ENCODE data around the gene LAMP5. TPM values are rescaled to one million over a fixed set of nuclear protein-coding genes. Genes with fewer than 3 reads are reported as not detected.

LAMP5 gene, protein sequence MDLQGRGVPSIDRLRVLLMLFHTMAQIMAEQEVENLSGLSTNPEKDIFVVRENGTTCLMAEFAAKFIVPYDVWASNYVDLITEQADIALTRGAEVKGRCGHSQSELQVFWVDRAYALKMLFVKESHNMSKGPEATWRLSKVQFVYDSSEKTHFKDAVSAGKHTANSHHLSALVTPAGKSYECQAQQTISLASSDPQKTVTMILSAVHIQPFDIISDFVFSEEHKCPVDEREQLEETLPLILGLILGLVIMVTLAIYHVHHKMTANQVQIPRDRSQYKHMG
- total RNA-seq: 1 to 10 TPM in 1 of 4 donors, under 1 TPM in 1, not detected in 2; 0.45 to 1.1 TPM

DNA sequence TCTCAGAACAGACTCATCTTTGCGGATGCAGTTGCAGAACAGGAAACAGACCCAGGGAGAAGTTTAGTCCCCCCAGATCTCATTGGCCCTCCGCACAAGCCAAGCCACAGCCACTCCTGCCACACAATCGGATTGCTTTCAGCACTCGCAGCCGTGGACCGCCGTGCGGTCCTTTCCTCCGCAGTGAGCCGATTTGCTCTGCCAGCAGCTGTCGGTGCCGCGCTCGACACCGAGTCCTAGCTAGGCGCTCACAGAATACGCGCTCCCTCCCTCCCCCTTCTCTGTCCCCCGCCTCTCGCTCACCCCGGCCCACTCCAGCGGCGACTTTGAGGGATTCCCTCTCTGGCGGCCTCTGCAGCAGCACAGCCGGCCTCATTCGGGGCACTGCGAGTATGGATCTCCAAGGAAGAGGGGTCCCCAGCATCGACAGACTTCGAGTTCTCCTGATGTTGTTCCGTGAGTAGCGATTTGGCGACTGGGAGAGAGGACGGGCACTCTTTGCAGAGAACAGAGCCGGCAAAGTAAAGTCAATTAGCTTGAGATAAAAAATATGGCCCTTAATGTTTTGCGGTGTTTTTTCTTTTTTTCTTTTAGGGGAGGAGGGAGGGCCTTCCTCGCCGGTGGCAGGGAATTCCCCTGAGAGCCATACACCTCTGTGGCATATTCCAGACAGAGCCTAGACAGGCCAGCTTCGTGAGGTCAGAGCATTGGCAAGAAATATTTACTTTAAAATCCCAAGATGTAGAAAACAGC is at the start of gene LAMP5:
TSS of gene LAMP5 (plus strand) at position 130 of the 753 bp plus-strand sequence. CDS start at position 393, 263 bp downstream.
- no peaks in the 10 kb centered on the region for H3K9me3 ChIP-seq
- H3K4me3 ChIP-seq (replicated peaks in 1 of 3): no peak within 1 kb of the TSS
- no peaks in the 10 kb centered on the region for H3K27me3 ChIP-seq
- H3K27ac ChIP-seq: no peak within 1 kb of the TSS
- TF ChIP-seq, protein P1, sequence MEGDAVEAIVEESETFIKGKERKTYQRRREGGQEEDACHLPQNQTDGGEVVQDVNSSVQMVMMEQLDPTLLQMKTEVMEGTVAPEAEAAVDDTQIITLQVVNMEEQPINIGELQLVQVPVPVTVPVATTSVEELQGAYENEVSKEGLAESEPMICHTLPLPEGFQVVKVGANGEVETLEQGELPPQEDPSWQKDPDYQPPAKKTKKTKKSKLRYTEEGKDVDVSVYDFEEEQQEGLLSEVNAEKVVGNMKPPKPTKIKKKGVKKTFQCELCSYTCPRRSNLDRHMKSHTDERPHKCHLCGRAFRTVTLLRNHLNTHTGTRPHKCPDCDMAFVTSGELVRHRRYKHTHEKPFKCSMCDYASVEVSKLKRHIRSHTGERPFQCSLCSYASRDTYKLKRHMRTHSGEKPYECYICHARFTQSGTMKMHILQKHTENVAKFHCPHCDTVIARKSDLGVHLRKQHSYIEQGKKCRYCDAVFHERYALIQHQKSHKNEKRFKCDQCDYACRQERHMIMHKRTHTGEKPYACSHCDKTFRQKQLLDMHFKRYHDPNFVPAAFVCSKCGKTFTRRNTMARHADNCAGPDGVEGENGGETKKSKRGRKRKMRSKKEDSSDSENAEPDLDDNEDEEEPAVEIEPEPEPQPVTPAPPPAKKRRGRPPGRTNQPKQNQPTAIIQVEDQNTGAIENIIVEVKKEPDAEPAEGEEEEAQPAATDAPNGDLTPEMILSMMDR (IDR thresholded peaks at IDR 0.05): no peak
- TF ChIP-seq POLR2A (IDR thresholded peaks at IDR 0.05): no peak
- WGBS, 2 donors: 2% methylated on average over 38 of the region's 38 CpGs
- peak; percentile 27 to 54 for DNase-seq
- H3K4me1 ChIP-seq: peaks cover 15 to 21% of the 10 kb centered on the region in 2 donors
- H3K36me3 ChIP-seq: no peaks in the 10 kb centered on the region
- intact Hi-C loops (cut with DNase I): no loop called here

DNA sequence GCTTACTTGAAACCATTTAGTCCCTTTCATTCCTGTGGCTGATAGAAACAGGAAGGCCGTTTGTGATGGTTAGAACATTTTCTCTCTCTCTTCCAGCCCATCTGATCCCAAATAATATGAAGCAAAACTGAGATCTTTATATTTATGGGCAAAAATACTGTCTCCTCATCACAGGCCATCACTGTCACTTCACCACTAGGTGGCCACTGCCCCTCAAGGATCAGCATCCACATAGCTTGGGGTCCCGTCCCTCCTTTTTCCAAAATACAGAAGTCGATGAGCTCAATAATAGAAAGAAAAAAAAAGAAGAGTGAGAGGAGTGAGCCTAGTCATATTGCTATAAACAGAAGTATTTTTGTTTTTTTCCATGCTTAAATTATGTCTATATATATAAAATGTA is 46.4 kb upstream of the LAMP5 start:
- no peaks in the 10 kb centered on the region for H3K4me1 ChIP-seq
- no peak overlapping the region for H3K27ac ChIP-seq
- H3K4me3 ChIP-seq (replicated peaks in 1 of 3): no peak overlapping the region
- no peaks in the 10 kb centered on the region for H3K9me3 ChIP-seq
- intact Hi-C loops (cut with DNase I): no loop called here
- H3K27me3 ChIP-seq: no peaks in the 10 kb centered on the region
- no peaks in the 10 kb centered on the region for H3K36me3 ChIP-seq
- TF ChIP-seq, protein P1 (IDR thresholded peaks at IDR 0.05): peak in 1 of 6 experiments; percentile 34
- no peak for TF ChIP-seq POLR2A (IDR thresholded peaks at IDR 0.05)
- WGBS, 2 donors: 54 to 60% methylated on average over 3 of the region's 3 CpGs
- no peak for DNase-seq

DNA sequence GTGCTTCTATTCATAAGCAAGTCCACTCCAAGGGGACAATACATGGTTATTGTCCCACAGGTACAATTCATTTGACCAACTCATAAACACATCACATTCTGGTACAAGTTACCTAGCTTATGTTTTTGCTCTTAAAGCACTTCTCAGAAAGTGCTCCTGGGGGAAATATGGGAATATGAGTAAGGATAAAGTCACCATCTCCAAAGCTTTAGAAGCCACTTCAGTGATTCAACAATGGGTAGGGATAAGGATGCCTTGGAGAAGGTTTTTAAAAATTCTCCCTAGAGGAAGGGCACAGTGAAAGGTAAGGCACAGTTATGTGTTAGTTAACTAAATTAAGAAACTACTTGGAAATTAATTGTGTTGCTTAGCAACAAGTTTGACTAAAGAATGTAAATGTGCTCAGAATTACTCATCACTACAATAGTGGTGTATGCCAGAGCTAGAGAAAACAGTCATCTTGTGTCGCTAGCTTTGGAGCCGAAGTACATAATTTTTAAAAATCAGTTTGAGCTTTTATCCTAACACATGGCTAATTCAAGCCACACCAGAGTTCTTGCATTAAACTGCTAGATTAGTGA is 39.5 kb upstream of the LAMP5 start:
- Histone ChIP-seq H3K4me3 (replicated peaks in 1 of 3) (no peak overlapping the region), H3K9me3 (no peaks in the 10 kb centered on the region), H3K27ac (no peak overlapping the region), H3K4me1 (no peaks in the 10 kb centered on the region), H3K36me3 (peaks cover 0 to 4% of the 10 kb centered on the region in 2 donors), H3K27me3 (no peaks in the 10 kb centered on the region)
- TF ChIP-seq, protein P1 (IDR thresholded peaks at IDR 0.05): no peak
- TF ChIP-seq POLR2A (IDR thresholded peaks at IDR 0.05): no peak
- DNase-seq: no peak
- WGBS, 2 donors: 89 to 91% methylated on average over 2 of the region's 2 CpGs
- intact Hi-C loops (cut with DNase I): no loop called here

DNA sequence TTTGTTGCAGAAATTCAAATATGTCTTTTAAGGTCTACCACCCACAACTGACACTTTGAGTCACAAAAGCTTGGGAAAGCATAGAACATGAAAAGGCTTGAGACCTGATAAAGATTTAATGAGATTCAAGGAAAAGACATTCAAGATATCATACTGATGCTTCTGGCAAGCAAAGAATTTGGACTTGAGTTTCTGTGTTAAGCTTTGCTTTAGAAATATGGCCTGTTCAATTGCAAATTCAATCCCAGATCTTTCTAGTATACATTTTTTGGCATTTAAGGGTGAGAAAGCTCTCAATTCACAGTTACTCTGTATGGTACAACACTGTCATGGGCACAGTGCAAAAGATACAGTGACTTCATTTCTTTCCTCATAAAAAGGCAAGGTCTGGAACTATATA is 38.9 kb upstream of the LAMP5 start:
- Histone ChIP-seq H3K4me1 (no peaks in the 10 kb centered on the region), H3K9me3 (no peaks in the 10 kb centered on the region), H3K27me3 (no peaks in the 10 kb centered on the region), H3K4me3 (replicated peaks in 1 of 3) (no peak overlapping the region), H3K27ac (no peak overlapping the region), H3K36me3 (peaks cover 0 to 4% of the 10 kb centered on the region in 2 donors)
- TF ChIP-seq, protein P1 (IDR thresholded peaks at IDR 0.05): no peak
- no peak for TF ChIP-seq POLR2A (IDR thresholded peaks at IDR 0.05)
- intact Hi-C loops (cut with DNase I): no loop called here
- DNase-seq: no peak

DNA sequence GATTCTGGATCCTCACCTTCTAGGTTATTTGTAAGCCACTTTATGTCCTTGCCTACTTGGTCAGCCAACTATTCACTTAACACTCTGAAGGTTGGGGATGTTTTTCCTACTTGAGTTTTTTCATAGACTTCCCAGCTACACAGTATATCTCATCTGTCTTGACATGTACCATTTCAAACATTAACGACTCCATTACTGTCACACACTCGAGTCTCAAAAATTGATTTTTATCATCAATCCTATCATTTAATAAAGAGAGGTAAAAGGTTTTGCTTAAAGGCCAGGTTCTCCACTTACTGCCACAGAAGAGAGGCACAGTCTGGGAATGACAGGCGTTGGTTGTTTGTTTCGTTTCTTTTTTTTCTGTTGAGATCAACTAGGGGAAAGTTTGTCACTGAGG is 38.2 kb upstream of the LAMP5 start:
- Histone ChIP-seq H3K4me3 (replicated peaks in 1 of 3) (no peak overlapping the region), H3K27me3 (no peaks in the 10 kb centered on the region), H3K4me1 (no peaks in the 10 kb centered on the region), H3K27ac (no peak overlapping the region), H3K36me3 (peaks cover 0 to 4% of the 10 kb centered on the region in 2 donors), H3K9me3 (no peaks in the 10 kb centered on the region)
- no peak for DNase-seq
- TF ChIP-seq POLR2A (IDR thresholded peaks at IDR 0.05): no peak
- TF ChIP-seq, protein P1 (IDR thresholded peaks at IDR 0.05): no peak
- intact Hi-C loops (cut with DNase I): no loop called here
- 76 to 85% methylated on average over 4 of the region's 4 CpGs for WGBS, 2 donors

Data from thyroid gland (tissue), 4 donors.